NCI-H2196 (cell line): ENCODE results near the gene PLA2G1B.
"Not testable (repeated sequence)": the region's sequence is repeated elsewhere in the genome, so short reads cannot be mapped to it uniquely, and the experiment has no call there.

Experiments used
- DNase-seq: peaks from one replicate; lab custom pipeline; 2025; ENCODE audit not compliant: unreplicated experiment; lab: John Stamatoyannopoulos, UW

Gene PLA2G1B

DNA sequence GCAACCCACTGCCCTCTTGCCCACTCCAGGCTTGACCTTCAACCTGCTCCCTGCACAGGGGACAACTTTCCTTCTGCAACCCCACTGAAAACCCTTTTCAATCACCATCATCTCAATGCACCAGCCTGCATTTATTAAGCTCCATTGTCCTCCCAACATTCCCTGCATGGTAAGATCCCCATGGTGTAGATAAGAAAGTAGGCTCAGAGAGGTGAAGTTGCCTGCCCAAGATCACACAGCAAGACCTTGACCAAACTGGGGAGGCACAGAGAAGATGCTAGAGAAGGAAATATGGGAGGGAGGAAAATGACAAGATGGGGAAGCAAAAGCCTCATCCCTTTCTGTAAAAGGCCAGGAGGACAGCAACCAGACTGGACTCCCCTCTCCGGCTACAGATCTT is 31.5 kb upstream of the PLA2G1B start:
- DNase-seq: no peak

DNA sequence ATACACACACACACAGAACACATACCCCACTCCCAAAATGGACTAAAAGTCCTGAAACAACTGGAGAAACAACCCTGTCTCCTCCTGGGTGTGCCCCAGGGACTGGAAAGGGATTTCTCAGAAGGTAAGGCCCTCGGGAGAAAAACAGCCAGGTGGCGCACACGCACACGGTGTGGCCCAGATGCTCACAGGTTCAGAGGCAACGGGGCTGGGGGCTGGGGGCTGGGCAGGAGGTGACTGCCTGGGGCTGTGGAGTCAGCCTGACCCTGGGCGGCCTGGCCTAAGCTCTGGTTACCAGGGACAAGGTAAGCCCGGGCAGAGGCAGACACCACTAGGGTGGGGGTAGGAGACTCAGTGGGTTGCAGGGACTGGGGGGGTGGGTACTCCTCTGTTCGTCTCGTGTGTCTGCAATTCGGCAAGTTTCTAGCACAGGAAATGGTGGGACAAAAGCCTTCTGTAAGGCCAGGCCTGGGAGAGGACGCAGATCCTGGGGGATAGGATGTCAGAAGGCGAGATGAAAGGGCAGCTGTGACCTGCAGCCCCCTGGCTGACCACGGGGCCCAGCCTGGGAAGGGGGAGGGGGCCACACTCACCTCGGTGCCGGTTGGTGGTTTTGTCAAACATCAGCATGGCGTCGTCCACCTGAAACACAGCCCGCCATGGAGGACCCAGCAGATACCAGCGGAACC is 31.0 kb upstream of the PLA2G1B start:
- no peak for DNase-seq

DNA sequence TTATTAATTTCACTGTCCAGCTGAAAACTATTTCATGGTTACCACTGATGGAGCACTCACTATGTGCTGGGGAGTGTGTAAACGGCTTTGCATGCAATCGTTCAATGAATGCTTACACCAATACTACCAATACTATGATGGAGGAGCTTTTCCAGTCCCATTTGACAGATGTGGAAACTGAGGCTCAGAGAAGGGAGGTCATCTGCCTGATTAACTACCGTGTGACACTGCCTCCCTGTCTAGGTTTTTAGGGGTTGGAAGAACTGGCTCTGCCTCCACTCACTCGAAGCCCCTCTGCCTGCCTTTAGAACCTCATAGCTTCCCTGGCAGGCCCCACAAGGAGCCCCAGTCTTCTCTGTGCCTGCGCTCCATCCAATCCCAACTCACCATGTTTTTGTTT is 29.5 kb upstream of the PLA2G1B start:
- no peak for DNase-seq

DNA sequence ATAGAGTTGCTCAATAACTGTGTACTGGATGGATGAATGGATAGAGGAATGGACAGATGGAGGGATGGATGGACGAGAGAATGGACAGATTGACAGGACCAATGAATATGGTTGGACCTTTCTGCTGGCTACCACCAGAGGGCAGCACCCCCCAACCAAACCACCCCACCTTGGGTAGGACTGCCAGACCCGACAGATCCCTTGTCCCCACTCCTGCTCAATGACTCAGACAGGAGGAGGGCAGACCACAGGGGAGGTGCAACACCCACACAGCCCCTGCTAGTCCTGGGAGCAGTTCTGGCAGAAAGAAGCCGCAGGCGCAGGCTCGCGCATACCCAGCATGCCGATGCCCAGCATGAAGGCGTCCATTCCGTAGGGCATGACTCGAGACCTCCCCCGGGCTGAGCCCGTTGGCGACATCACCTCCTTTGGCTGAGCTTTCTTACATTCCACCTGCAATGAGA is 29.0 kb upstream of the PLA2G1B start:
- DNase-seq: peak; percentile 65

DNA sequence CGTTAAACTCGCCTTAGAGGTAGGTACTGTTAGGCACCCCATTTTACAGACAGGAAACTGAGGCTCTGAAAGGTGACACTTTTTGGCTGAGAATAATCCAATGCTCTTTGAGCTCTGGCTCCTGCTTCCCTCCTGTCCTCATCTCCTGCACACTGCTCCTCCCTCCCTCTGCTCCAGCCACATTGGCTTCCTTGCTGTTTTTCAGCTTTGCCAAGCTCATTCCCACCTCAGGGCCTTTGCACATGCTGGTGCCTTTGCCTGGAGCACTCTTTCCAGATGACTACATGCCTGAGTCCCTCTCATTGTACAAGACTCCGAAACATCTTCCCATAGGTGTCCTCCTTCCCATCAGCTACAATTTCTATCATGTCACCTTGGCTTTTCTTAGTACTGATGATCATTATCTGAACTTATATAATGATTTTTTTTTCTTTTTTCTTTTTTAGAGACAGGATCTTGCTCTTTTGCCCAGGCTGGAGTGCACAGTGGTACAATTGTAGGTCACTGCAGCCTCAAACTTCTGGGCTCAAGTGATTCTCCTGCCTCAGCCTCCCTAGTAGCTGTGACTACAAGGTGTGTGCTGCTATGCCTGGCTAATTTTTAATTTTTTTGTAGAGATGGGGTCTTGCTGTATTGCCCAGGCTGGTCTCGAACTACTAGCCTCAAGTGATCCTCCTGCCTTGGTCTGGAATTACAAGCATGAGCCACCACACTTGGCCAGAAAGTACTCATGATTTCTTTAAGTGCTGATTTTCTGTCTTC is 26.2 kb upstream of the PLA2G1B start:
- DNase-seq: no peak

DNA sequence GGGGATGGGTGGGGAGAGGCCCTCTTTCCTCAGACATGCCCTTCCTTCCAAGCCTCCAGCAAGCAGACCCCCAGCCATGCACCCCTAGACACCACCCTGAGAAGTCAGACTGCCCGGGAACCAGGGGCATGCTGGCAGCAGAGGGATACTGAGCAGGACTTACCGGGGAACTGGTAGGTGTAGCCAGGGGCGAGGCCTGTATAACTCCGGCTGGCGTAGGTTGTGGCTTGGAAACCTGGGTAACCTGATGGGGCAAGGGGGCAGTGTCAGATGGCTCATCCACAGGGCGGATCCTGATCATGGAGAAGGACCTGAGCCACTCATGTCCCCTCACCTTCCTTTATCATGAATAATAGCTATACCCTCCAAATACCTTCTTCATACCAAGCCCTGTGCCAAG is 25.6 kb upstream of the PLA2G1B start:
- DNase-seq: no peak

DNA sequence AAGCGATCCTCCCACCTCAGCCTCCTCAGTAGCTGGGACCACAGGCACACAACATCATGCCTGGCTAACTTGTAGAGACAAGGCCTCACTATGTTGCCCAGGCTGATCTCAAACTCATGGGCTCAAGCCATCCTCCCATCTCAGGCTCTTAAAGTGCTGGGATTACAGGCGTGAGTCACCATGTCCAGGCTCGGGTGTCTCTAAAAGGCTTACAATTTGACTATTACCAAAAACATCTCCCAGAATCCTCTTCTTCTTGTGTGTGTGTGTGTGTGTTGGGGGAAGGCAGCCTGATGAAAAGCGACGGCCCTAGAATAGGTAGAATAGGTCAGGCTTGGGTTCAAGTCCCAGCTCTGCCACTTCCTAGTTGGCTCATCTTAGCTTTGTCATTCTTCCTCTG is 24.5 kb upstream of the PLA2G1B start:
- DNase-seq: no peak

DNA sequence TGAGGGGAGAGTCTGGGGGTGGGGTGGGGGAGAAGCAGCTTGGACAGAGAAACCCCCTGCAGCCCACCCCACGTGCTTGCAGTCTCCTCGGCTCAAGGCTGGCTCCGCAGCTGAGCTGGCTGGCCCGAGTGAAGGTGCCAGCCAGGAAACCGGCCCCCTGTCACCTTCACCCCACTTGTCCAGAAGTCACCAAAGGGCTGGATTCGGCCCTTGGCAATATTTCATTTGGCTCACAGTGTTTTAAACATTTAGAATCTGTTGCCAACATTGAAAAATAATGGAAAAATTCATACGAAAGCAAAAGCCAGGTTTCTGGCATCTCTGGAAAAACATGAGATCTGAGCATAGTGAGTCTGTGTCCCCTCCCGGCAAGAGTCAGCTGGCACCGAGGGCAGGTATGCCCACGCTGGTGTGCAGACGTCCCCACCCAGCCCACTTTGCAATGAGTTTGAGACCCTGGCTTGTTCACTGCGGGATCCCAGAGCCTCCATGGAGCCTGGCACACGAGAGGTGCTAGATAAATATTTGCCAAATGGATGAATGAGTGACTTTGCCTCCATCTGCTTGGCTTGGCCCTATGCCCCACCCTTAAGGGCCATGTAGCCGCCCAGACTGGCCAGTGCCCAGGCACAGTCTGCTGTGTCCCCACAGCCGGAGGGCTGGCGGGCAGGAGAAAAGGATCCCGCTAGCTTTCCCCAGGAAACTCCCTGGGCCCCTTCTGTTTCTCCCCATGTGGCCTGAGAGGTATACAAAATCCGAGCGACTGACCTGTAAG is 23.2 kb upstream of the PLA2G1B start:
- DNase-seq: peak; percentile 72

DNA sequence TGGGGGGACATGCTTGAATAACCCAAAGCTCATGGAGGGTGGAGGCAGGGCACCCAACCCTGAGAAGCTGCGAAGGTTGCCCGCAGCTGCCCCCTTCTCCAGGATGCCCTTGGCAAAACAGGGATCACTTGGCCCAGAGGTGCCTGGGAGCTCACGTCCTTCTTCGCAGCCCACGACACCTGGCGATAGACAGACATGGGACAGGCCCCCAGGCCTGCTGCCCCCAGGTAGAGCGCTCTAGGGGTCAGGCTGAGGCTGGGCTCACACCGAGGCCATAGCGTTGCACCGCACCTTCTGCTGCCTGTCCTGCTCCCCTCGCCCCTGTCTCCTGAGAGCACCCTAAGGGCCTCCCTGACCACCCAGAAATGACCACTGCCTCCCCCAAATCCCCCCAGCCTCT is 20.2 kb upstream of the PLA2G1B start:
- no peak for DNase-seq

DNA sequence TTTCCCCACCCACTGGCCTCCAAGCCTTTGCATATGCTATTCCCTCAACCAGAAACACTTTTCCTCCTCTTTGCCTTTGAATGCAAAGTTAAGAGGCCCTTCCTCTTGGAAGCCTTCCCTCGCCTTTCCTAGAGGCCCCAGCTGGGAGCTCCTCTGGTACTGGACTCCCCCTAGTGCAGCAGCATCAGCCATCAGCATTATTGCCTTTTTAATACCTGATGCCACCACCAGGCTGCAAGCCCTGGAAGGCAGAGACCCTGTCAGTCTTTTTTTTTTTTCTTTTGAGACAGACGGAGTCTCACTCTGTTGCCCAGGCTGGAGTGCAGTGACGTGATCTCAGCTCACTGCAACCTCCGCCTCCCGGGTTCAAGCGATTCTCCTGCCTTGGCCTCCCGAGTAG is 19.1 kb upstream of the PLA2G1B start:
- no peak for DNase-seq

DNA sequence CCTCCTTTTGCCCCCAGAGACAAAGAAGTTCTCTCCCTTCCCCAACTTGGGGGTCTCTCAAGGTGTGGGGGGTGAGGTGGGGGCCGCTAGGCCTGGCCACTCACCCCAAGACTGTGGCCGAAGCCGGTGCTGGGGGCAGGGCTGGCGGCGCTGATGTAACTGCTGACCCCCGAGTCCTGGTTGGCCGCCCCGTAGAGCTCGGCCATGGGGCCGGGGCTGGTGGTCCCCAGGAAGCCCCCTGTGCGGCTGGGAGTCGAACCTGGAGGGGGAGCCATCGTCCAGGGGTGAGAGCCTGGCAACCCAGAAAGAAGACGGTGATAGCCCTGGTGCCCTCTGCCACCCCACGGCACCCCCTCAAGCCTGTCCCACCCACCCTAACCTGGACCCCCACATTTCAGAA is 18.5 kb upstream of the PLA2G1B start:
- DNase-seq: no peak

DNA sequence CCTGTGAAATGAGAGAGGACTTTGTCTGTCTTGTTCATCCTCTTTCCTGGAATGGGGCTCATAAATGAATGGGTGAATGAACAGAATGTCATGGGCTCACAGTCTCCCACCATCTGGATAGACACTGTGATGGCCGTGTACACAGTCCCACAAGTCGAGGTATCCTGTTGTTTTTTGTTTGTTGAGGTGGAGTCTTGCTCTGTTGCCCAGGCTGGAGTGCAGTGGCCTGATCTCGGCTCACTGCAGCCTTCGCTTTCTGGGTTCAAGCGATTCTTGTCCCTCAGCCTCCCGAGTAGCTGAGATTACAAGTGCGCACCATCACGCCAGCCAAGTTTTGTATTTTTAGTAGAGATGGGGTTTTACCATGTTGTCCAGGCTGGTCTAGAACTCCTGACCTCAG is 16.1 kb upstream of the PLA2G1B start:
- no peak for DNase-seq

DNA sequence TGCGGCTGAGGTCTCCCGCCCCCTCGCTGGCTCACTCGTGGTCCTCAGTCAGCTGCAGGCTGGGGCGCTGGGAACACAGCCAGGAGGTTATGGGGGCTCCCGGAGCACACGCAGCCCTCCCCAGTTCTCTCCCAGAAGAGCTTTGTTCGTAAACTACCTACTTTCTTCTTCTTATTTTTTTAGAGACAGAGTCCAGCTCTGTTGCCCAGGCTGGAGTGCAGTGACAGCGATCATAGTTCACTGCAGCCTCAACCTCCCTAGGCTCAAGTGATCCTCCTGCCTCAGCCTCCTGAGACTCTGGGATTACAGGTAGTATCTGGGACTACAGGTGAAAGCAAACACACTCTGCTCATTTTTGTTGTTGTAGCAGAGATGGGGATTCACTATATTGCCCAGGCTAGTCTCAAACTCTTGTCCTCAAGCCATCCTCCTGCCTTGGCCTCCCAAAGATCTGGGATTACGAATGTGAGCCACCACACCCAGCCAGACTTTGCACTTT is 15.5 kb upstream of the PLA2G1B start:
- DNase-seq: no peak

DNA sequence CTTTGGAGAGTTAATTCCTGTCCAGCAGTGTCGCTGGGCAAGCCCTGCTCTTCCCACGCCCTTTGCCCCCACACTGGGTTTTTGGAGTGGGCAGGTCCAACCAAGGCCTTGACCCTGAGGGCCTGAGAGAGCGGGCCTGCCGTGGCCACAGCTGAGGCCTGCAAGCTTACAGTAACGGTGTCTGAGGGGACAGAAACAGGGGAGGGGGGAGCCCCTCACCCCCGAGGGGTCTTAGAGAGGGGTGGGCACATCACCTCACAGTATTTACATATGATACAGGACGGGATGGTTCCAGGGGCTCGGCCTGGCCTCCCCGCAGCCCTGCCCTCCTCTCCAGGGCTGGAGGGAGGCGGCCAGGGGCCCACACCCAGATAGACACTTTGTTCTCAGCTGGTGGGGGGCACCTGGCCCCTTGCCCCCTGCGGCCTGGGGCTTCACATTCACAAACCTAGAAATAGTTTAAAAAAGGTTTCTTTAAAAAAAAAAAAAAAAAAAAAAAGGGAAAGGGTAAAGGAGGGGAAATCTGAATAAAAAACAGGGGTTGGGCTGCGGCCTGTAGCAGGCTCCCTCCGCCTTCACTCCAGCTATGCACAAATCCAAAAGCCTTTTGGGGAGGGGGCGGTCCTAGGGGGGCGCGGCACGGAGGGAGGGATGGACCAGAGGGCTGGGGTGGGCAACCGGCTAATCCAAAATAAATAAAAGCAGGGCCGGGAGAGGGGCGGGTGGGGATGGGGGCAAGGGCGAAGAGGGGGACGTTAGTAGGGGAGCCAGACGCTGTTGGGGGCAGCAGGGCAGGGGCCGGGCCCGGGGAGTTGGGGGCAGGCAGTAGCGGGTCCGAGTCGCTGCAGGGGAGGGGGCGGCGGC is 14.8 kb upstream of the PLA2G1B start:
- DNase-seq: no peak

DNA sequence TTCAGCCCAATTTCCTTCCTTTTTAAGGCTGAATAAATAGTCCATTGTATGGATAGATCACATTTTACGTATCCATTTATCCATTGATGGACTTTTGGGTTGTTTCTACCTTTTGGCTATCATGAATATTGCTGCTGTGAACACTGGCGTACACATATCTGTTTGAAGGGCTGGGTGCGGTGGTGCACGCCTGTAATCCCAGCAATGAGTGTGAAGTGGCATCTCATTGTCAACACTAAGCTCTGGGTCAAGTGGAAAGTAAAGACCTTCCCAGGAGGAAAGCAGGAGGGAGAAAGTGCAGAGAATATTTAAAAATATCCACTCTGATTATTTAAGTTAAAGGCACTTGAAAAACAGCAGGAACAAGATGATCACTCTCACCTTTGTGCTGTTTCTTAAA is 11.7 kb upstream of the PLA2G1B start:
- no peak for DNase-seq

DNA sequence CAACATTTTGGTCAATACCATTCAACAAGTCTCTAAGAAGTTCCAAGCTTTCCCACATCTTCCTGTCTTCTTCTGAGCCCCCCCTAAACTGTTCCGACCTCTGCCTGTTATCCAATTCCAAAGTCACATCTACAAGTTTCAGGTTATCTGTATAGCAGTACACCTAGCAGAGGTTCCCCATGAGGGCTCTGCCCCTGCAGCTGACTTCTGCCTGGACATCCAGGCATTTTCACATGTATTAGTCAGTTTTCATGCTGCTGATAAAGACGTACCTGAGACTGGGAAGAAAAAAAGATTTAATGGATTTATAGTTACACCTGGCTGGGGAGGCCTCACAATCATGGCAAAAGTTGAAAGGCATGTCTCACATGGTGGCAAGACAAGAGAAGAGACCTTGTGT is 10.2 kb upstream of the PLA2G1B start:
- DNase-seq: no peak

DNA sequence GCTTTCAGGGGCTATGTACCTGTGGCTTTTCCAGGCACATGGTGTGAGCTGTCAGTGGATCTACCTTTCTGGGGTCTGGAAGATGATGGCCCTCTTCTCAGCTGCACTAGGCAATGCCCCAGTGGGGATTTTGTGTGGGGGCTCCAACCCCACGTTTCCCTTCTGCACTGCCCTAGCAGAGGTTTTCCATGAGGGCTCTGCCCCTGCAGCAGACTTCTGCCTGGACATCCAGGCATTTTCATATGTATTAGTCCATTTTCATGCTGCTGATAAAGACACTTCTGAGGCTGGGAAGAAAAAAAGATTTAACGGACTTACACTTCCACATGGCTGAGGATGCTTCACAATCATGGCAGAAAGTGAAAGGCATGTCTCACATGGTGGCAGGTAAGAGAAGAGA is 8.8 kb upstream of the PLA2G1B start:
- DNase-seq: not testable (repeated sequence)

DNA sequence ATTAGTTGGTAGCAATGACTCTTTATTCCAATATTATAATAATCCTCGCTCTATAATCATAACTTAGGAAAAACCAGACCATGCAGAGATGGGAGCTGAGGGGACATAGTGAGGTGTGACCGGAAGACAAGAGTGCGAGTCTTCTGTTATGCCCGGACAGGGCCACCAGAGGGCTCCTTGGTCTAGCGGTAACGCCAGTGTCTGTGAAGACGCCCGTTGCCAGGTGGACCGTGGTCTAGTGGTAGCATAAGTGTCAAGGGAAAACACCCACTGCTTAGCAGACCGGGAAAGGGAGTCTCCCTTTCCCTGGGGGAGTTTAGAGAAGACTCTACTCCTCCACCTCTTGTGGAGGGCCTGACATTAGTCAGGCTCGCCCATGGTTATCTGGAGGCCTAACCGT is 7.9 kb upstream of the PLA2G1B start:
- DNase-seq: peak; percentile 55

DNA sequence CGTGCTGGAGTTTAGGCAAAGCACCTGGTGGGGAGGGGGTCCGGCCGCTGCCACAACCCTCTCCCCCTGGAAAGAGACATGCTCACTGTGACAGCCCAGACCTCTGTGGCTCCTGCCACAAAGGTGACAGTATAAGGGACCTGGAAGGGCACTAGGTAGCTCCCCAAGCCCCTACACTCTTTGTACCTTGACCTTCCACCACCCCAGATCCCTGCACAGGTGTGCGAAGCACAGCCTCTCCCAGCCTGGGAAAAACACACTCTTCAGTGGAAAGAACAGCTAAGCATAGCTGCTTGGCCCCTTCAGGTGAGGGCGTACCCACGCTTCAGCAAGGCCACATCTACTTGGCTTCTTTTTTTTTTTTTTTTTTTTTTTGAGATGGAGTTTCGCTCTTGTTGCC is 4.9 kb upstream of the PLA2G1B start:
- DNase-seq: no peak

DNA sequence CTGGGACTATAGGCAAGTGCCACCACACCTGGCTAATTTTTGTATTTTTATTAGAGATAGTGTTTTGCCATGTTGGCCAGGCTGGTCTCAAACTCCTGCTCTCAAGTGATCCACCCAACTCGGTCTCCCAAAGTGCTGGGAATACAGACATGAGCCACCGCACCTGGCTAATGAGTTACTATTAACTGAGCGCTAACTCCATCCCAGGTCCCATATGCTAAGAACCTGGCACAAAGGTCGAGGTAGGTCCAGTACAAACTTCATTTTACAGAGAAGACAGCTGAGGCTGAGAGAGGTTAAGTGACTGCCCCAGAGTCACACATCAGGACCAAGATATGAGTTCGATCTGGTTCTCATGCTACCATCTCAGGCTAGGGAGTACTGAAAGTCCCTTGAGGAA is 4.5 kb upstream of the PLA2G1B start:
- DNase-seq: no peak

DNA sequence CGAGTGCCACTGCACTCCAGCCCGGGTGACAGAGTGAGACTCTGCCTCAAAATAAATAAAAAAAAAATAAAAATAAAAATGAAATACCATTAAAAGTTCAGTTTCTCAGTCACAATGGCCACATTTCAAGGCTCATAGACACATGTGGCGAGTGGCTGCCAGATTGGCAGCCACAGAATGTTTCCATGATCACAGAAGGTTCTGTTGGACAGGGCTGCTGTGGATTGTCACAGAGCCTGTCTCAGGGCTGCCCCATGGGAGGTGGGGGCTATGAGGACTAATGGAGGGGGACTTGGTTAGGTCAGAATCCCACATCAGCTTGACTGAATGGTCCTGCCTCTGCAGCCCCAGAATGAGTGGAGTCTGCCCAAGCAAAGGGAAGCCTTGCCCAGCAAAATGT is 3.8 kb upstream of the PLA2G1B start:
- DNase-seq: no peak
